D721Med (cell line): ENCODE data around the gene NAGS.
"Not testable (repeated sequence)": the region's sequence is repeated elsewhere in the genome, so short reads cannot be mapped to it uniquely, and the experiment has no call there.

Experiments
- DNase-seq: peaks from one replicate; pipeline ENCODE4 v3.0.0; 2011; ENCODE audit warnings: low spot score; ENCODE audit not compliant: insufficient read length
- FAIRE-seq: peaks from 2 replicates; lab custom pipeline; 2011; peaks lifted over from hg19 to GRCh38; lab: Jason Lieb, UNC
- TF ChIP-seq, protein P1 (sequence below): IDR thresholded peaks from 2 replicates; pipeline ENCODE4 v1.5.1; 2012; ENCODE audit warnings: mild to moderate bottlenecking, control low read depth; ENCODE audit not compliant: insufficient read depth; ENCODE audit errors: missing control alignments

NAGS gene

DNA sequence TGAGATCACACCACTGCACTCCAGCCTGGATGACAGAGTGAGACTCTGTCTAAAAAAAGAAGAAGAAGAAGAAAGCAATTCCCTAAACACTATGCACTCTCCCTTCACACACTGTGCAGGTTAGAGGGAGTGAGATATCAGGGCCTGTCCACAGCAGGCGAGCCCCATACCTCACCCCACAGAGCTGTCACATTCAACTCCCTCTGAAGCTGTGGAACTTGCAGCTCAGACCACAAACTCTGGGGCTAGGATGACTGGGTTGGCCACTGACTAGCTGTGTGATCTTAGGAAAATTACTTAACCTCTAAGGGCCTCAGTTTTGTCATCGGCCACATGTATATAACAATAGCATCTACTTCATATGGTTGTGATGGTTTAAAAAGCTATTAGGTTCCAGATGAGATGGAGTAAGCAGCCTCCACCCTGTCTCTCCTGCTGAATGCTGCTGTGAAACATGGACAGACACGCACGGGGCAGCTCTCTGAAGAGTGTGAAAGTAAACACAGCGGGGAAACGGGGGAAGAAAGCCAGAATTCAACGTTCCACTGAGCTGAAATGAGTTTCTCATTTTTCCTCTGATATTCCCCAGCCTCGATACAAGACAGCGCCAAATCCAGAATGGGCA is 37.1 kb upstream of the NAGS start:
- TF ChIP-seq, protein P1, sequence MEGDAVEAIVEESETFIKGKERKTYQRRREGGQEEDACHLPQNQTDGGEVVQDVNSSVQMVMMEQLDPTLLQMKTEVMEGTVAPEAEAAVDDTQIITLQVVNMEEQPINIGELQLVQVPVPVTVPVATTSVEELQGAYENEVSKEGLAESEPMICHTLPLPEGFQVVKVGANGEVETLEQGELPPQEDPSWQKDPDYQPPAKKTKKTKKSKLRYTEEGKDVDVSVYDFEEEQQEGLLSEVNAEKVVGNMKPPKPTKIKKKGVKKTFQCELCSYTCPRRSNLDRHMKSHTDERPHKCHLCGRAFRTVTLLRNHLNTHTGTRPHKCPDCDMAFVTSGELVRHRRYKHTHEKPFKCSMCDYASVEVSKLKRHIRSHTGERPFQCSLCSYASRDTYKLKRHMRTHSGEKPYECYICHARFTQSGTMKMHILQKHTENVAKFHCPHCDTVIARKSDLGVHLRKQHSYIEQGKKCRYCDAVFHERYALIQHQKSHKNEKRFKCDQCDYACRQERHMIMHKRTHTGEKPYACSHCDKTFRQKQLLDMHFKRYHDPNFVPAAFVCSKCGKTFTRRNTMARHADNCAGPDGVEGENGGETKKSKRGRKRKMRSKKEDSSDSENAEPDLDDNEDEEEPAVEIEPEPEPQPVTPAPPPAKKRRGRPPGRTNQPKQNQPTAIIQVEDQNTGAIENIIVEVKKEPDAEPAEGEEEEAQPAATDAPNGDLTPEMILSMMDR: no peak
- DNase-seq: no peak
- FAIRE-seq: no peak

DNA sequence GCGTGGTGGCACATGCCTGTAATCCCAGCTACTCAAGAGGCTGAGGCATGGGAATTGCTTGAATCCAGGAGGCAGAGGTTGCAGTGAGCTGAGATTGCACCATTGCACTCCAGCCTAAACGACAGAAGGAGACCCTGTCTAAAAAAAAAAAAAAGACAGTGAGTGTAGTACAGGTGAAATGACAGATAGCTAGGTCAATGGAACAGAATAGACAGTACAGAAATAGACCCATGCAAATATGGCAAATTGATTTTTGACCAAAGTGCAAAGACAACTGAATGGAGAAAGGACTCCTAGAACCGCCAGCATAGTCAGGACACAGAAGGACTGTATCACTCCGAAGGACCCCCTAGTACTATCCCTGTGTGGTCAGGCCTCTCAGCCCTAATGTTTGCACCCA is 34.1 kb upstream of the NAGS start:
- DNase-seq: no peak
- no peak for FAIRE-seq
- TF ChIP-seq, protein P1: no peak

DNA sequence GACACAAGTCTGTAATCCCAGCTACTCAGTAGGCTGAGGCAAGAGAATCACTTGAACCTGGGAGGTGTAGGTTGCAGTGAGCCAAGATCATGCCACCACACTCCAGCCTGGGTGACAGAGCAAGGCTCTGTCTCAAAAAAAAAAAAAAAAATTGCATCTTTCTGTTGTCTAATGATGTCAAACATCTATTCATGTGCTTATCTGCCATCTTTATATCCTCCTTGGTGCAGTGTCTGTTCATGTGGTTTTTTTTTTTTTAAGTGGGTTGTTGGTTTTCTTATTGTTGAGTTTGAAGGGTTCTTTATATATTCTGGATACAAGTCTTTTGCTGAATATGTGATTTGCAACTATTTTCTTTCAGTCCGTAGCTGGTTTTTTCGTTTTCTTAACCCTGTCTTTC is 33.0 kb upstream of the NAGS start:
- FAIRE-seq: not testable (repeated sequence)

DNA sequence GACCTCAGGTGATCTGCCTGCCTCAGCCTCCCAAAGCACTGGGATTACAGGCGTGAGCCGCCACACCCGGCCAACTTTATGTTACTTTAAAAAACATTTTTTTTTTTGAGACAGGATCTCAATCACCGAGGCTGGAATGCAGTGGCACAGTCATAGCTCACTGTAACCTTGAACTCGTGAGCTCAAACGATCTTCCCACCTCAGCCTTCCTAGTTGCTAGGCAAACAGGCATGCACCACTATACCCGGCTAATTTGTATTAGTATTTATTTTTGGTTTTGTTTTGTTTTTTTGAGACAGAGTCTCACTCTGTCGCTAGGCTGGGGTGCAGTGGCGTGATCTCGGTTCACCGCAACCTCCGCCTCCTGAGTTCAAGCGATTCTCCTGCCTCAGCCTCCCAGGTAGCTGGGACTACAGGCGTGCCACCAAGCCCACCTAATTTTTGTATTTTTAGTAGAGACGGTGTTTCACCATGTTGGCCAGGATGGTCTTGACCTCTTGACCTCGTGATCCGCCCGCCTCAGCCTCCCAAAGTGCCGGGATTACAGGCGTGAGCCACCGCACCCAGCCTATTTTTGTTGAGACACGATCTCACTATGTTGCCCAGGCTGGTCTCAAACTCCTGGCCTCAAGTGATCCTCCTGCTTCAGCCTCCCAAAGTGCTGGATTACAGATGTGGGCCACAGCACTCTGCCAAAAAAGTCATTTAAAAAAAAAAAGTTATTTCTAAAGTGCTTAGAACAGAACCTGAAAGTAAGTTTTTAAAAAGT is 31.8 kb upstream of the NAGS start:
- FAIRE-seq: not testable (repeated sequence)

More for the DNA sequence above, 33.0 kb upstream of the NAGS start:
- DNase-seq: not testable (repeated sequence)

DNA sequence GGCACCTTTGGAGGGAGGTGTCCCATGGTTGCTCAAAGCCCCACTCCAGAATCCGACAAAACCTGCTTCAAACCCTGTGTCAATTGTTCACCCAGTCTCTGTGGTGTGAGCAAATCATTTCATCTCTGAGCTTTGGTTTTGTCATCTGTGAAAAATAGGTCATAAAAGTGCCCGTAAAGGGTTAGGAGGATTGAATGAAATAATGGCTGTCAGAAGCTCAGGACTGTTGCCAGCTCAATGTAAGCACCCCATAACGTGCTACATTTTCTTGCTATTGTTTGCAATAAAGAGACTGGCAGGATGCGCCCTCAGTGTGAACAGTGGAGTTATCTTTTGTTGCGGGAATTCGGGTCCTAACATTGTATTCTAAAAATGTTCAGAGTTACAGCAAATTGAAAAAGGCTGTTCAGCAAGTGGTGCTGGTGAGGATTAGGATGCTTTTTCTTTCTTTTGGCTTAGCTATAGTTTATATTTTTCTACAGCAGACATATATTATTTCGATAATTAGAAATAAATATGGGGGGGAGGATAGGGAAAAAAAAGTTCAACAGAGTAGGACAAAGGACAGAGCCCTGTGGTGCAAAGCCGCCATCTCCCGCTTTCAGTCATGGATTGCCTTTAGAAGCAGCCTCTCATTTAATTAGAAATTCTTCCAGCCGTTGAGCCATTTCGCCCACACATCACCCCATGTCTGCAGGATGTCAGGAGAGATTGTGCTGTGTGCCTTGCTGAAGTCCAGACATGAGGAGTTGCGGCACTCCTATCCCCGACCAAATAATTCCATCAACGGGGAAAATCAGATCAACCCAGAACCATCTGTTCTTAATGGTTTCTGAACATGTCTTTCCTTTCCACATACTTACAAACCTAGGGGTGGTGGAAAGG is 29.8 kb upstream of the NAGS start:
- TF ChIP-seq, protein P1: no peak
- FAIRE-seq (no peak), DNase-seq (no peak)

More for the DNA sequence above, 31.8 kb upstream of the NAGS start:
- DNase-seq: not testable (repeated sequence)

DNA sequence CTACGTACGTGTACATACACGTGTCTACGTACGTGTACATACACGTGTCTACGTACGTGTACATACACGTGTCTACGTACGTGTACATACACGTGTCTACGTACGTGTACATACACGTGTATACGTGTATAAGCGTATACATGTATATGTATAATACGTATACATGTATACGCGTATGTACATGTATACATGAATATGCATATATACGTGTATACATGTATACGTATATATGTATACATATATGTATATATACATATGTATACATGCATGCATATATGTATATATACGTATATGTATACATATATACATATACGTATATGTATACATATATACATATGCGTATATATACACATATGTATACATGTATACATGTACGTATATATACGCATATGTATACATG is 28.5 kb upstream of the NAGS start:
- TF ChIP-seq, protein P1: no peak
- no peak for DNase-seq

DNA sequence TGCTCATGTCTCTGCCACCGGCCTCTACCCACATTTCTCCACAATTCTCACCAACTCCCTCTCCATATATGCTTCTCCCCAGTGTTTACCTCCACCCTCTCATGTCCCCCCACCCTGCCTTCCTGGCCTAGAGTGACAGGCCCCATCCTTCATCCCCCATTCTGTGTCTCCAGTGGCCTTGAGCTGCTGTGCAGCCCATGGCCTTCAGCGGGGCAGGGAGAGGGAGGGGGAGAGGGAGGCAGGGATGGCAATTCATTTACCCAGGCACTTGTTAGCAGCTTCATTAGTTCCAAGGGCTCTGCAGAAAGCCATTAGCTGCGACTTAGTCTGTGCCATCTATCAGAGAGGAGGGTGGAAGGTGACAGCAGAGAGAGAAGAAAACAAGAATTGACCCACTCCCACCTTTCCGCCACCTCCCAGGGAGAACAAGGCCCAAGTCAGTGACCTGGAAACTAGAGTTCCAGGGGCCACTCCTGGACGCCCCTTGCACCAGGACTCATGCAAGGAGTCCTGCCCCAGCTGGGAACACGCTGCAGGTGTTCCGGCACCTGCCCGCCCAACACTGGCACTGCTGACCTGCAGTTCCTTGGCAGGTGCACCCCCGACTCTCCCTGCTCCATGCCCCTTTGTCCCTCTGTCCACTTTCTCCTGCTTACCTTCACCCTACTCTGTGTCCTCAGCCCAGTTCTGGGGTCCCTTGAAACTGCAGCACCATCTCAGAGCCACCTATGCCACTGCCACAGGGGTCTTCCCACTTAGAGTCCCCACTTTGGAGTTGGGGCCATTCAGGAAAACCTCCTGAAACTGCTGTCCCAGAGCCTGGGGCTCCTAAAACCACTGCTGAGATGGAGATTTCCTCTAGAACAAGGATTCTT is 27.2 kb upstream of the NAGS start:
- TF ChIP-seq, protein P1: no peak
- no peak for DNase-seq
- FAIRE-seq: no peak

More for the DNA sequence above, 28.5 kb upstream of the NAGS start:
- FAIRE-seq: no peak
